D721Med (cell line): ENCODE measurements around the gene PDGFB.

Source experiments
- DNase-seq: peaks from one replicate; pipeline ENCODE4 v3.0.0; 2011; ENCODE audit warnings: low spot score; ENCODE audit not compliant: insufficient read length
- FAIRE-seq: peaks from 2 replicates; lab custom pipeline; 2011; peaks lifted over from hg19 to GRCh38; lab: Jason Lieb, UNC
- TF ChIP-seq, protein P1 (sequence below): IDR thresholded peaks from 2 replicates; pipeline ENCODE4 v1.5.1; 2012; ENCODE audit warnings: mild to moderate bottlenecking, control low read depth; ENCODE audit not compliant: insufficient read depth; ENCODE audit errors: missing control alignments

The PDGFB gene

DNA sequence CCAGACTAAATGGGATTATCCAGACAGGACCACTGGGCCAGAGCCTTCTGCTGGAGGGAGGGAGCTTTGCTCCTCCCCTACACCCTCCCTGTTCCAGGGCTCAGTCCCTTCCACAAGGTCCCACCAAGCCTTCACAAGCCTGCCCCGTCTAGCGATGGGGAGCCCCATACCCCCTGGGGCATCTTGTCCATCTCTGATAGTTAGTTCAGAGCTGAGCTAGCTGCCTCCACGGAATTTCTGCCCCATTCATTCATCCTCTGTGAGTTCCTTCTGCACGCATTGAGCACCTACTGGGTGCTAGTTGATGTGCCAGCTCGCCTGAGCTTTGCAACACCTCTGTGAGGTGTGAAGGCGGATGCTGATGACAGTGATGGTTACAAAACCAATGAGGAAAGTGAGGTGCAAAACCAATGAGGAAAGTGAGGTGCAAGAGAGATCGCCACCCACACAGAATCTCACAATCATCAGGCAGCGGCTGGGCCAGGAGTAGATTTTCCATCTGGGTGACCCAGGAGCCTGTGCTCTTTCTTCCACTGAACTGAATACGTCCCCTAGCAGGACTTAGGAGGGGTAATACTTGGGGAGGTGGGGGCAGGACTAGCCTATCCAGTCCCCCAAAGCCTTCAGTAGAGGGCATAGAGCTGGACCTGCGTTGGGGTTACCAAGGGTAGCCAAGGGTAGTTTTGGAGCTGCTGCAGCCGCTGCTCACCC, 70.8 kb downstream of the PDGFB start:
- FAIRE-seq (no peak), DNase-seq (no peak)
- TF ChIP-seq, protein P1, sequence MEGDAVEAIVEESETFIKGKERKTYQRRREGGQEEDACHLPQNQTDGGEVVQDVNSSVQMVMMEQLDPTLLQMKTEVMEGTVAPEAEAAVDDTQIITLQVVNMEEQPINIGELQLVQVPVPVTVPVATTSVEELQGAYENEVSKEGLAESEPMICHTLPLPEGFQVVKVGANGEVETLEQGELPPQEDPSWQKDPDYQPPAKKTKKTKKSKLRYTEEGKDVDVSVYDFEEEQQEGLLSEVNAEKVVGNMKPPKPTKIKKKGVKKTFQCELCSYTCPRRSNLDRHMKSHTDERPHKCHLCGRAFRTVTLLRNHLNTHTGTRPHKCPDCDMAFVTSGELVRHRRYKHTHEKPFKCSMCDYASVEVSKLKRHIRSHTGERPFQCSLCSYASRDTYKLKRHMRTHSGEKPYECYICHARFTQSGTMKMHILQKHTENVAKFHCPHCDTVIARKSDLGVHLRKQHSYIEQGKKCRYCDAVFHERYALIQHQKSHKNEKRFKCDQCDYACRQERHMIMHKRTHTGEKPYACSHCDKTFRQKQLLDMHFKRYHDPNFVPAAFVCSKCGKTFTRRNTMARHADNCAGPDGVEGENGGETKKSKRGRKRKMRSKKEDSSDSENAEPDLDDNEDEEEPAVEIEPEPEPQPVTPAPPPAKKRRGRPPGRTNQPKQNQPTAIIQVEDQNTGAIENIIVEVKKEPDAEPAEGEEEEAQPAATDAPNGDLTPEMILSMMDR = no peak
